ENCODE measurements around the gene NDUFAB1. TPM values are rescaled to one million over a fixed set of nuclear protein-coding genes. Genes with fewer than 3 reads are reported as not detected.

NDUFAB1 gene
- total RNA-seq, 1 experiment from 2014 or later, result 189 TPM

GRCh38 chr16:23578101-23578830, 17.9 kb downstream of the NDUFAB1 start (continued):
- TF ChIP-seq ZNF281 (CRISPR knock-in tag; IDR thresholded peaks at IDR 0.05) (no peak), E2F4 (CRISPR knock-in tag; IDR thresholded peaks at IDR 0.05; ENCODE audit: borderline replicate concordance, low read depth) (no peak), MYBL2 (CRISPR knock-in tag; IDR thresholded peaks at IDR 0.05) (no peak), CREB1 (CRISPR knock-in tag; IDR thresholded peaks at IDR 0.05) (no peak), ZBTB43 (CRISPR knock-in tag; IDR thresholded peaks at IDR 0.05) (no peak), AFF4 (CRISPR knock-in tag; IDR thresholded peaks at IDR 0.05; ENCODE audit: borderline replicate concordance) (no peak), MLX (CRISPR knock-in tag; IDR thresholded peaks at IDR 0.05) (no peak), ATF1 (CRISPR knock-in tag; IDR thresholded peaks at IDR 0.05) (no peak), PRDM15 (CRISPR knock-in tag; IDR thresholded peaks at IDR 0.05) (no peak), FOXK1 (CRISPR knock-in tag; IDR thresholded peaks at IDR 0.05) (no peak), CREM (CRISPR knock-in tag; IDR thresholded peaks at IDR 0.05) (no peak), GTF2I (CRISPR knock-in tag; conservative IDR thresholded peaks at IDR 0.05) (no peak), ELF4 (CRISPR knock-in tag; IDR thresholded peaks at IDR 0.05; ENCODE audit: low read depth) (no peak)
- TF ChIP-seq, protein P1, sequence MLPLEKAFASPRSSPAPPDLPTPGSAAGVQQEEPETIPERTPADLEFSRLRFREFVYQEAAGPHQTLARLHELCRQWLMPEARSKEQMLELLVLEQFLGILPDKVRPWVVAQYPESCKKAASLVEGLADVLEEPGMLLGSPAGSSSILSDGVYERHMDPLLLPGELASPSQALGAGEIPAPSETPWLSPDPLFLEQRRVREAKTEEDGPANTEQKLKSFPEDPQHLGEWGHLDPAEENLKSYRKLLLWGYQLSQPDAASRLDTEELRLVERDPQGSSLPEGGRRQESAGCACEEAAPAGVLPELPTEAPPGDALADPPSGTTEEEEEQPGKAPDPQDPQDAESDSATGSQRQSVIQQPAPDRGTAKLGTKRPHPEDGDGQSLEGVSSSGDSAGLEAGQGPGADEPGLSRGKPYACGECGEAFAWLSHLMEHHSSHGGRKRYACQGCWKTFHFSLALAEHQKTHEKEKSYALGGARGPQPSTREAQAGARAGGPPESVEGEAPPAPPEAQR (CRISPR knock-in tag; IDR thresholded peaks at IDR 0.05), result no peak
- TF ChIP-seq, protein P2, sequence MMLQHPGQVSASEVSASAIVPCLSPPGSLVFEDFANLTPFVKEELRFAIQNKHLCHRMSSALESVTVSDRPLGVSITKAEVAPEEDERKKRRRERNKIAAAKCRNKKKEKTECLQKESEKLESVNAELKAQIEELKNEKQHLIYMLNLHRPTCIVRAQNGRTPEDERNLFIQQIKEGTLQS (CRISPR knock-in tag; conservative IDR thresholded peaks at IDR 0.05), result no peak
- TF ChIP-seq, protein P3, sequence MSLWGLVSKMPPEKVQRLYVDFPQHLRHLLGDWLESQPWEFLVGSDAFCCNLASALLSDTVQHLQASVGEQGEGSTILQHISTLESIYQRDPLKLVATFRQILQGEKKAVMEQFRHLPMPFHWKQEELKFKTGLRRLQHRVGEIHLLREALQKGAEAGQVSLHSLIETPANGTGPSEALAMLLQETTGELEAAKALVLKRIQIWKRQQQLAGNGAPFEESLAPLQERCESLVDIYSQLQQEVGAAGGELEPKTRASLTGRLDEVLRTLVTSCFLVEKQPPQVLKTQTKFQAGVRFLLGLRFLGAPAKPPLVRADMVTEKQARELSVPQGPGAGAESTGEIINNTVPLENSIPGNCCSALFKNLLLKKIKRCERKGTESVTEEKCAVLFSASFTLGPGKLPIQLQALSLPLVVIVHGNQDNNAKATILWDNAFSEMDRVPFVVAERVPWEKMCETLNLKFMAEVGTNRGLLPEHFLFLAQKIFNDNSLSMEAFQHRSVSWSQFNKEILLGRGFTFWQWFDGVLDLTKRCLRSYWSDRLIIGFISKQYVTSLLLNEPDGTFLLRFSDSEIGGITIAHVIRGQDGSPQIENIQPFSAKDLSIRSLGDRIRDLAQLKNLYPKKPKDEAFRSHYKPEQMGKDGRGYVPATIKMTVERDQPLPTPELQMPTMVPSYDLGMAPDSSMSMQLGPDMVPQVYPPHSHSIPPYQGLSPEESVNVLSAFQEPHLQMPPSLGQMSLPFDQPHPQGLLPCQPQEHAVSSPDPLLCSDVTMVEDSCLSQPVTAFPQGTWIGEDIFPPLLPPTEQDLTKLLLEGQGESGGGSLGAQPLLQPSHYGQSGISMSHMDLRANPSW (CRISPR knock-in tag; conservative IDR thresholded peaks at IDR 0.05; ENCODE audit: low read depth), result no peak

All from WTC11 (cell line).